ENCODE measurements around the gene POLN.

The POLN gene

DNA sequence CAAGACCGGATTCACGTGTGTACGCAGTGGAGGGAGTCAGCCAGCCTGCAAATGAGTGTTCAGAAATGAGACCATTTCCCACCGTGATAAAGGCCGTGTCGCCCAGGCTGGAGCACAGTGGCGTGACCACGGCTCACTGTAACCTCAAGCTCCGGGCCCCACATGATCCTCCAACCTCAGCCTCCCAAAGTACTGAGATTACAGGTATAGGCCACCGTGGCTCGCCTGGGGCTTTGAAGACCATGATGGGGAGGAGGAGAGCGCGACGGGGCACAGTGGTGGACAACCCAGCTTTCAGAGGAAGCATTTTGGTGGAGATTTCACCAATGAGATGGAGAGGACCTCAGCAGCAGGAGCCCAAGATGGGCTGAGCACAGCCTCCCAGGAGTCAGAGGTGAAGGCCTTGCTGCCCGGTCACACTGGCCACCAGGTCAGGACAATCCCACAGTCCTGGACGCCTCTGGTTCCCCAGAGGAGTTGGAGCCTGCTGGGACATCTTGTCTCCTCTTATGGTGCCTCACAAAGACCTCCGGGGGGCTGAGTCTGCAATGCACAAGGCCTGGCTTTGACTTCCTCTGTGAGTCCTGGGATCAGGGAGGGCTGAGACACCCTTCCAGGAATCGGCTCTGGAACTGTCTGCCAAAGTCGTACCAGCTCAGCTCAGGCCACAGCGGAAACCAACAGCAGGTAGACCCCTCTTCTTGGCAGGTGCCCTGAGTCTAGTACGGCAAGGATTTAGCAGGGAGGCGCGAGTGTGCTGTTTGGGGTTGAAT lies 42.4 kb upstream of the POLN start:
- no peak for DNase-seq (ENCODE audit: low read depth)
- H3K4me3 ChIP-seq (ENCODE audit: low read depth, low read length) = no peak overlapping the region
- TF ChIP-seq POLR2A (IDR thresholded peaks at IDR 0.05; ENCODE audit: extremely low read depth, insufficient read length) (no peak), MYC (IDR thresholded peaks at IDR 0.05; ENCODE audit: low read depth, low read length) (no peak)
- TF ChIP-seq, protein P1, sequence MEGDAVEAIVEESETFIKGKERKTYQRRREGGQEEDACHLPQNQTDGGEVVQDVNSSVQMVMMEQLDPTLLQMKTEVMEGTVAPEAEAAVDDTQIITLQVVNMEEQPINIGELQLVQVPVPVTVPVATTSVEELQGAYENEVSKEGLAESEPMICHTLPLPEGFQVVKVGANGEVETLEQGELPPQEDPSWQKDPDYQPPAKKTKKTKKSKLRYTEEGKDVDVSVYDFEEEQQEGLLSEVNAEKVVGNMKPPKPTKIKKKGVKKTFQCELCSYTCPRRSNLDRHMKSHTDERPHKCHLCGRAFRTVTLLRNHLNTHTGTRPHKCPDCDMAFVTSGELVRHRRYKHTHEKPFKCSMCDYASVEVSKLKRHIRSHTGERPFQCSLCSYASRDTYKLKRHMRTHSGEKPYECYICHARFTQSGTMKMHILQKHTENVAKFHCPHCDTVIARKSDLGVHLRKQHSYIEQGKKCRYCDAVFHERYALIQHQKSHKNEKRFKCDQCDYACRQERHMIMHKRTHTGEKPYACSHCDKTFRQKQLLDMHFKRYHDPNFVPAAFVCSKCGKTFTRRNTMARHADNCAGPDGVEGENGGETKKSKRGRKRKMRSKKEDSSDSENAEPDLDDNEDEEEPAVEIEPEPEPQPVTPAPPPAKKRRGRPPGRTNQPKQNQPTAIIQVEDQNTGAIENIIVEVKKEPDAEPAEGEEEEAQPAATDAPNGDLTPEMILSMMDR (IDR thresholded peaks at IDR 0.05; ENCODE audit: low read depth, low read length) = no peak
- TF ChIP-seq, protein P2, sequence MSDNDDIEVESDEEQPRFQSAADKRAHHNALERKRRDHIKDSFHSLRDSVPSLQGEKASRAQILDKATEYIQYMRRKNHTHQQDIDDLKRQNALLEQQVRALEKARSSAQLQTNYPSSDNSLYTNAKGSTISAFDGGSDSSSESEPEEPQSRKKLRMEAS (IDR thresholded peaks at IDR 0.05; ENCODE audit: low read depth, low read length) = no peak

DNA sequence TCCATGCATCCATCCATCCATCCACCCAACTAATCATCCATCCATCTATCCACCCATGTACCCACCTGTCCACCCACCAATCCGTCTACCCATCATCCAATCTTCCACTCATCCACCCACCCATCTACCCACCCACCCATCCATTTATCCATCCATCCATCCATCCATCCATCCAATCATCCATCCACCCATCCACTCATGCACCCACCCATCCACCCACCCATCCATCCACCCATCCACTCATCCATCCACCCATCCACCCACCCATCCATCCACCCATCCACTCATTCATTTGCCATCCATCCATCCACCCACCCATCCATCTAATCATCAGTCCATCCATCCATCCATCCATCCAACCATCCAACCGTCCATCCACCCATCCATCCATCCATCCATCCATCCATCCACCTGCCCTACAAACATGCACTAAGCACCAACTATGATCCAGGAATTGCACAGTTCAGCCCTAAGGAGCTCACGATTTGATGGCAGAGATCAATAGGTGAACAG lies 41.3 kb upstream of the POLN start:
- no peak overlapping the region for H3K4me3 ChIP-seq (ENCODE audit: low read depth, low read length)
- TF ChIP-seq POLR2A (IDR thresholded peaks at IDR 0.05; ENCODE audit: extremely low read depth, insufficient read length) (no peak), MYC (IDR thresholded peaks at IDR 0.05; ENCODE audit: low read depth, low read length) (no peak)
- TF ChIP-seq, protein P2 (IDR thresholded peaks at IDR 0.05; ENCODE audit: low read depth, low read length) = no peak
- TF ChIP-seq, protein P1 (IDR thresholded peaks at IDR 0.05; ENCODE audit: low read depth, low read length) = no peak
- DNase-seq (ENCODE audit: low read depth) = no peak

DNA sequence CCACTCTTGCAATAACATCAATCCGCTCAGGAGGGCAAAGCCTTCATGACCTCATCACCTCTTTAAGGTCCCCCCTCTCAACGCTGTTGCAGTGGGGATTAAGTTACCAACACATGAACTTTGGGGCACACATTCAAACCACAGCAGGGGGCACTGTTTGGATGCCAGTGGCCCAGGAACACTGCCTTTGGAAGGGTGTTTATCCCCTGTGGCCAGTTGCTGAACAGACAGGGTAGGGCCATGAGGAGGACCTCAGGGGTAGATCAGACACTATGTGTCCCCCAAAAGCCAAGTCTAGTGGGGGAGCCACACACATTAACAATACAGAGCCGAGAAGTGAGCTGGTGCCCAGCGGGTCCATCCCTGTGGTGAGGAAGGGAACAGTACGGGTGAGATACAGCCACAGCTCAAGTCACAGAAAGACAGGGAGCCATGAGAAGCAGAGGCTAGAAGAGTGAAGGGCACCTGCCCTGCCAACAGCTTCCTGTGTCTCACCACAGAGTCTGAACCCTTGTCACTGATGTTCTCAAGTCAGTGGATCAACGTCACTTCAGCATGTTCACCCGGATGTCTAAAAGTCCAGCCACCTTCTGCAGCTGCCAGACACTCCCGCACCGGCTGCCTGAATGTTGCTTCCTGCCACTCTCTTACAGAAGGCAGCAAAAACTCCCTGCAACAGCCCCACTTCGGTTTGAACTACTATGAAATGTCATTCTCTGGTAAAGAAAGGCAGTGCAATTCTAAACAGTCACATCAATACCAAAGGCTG lies 39.8 kb upstream of the POLN start:
- TF ChIP-seq MYC (IDR thresholded peaks at IDR 0.05; ENCODE audit: low read depth, low read length) (peak; percentile 26), POLR2A (IDR thresholded peaks at IDR 0.05; ENCODE audit: extremely low read depth, insufficient read length) (no peak)
- TF ChIP-seq, protein P2 (IDR thresholded peaks at IDR 0.05; ENCODE audit: low read depth, low read length) = peak; percentile 24
- TF ChIP-seq, protein P1 (IDR thresholded peaks at IDR 0.05; ENCODE audit: low read depth, low read length) = peak; percentile 64
- peak; percentile 84 for DNase-seq (ENCODE audit: low read depth)
- no peak overlapping the region for H3K4me3 ChIP-seq (ENCODE audit: low read depth, low read length)

DNA sequence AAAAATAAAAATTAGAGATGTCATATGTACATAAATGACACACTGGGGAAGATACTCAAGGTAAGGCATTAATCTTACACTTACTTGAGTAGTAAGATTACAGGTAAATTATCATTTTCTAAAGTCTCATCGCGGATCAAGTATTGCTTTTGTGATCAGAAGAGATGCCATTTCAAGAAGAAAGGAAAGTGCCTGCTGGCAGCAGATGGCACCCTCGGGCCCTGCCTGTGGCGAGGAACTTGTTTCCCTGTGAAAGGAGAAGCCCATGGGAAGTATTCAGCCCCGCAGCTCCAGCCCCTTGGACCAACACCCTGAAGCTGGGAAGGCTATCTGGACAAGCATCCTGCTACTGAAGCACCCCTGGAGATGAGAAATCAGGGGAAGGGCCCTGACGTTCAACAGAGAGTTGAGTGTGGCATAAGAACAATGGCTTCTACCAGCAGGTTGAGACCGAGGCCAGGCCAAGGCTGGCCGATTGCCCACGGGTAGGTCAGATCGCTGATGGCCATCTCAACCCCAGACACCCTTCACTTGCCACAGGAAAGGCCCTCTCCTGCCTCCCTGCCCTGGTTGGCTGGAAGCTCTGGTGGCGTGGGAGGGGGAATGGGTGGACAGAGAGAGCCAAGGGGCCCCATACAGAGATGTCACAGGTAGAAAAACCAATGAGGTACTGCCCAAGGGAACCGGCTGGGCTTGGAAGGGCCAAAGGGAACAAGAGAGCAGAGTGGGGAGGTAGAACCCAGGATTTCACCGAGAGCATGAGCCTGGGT lies 38.8 kb upstream of the POLN start:
- TF ChIP-seq, protein P1 (IDR thresholded peaks at IDR 0.05; ENCODE audit: low read depth, low read length) = no peak
- TF ChIP-seq POLR2A (IDR thresholded peaks at IDR 0.05; ENCODE audit: extremely low read depth, insufficient read length) (no peak), MYC (IDR thresholded peaks at IDR 0.05; ENCODE audit: low read depth, low read length) (no peak)
- TF ChIP-seq, protein P2 (IDR thresholded peaks at IDR 0.05; ENCODE audit: low read depth, low read length) = no peak
- DNase-seq (ENCODE audit: low read depth) = no peak
- no peak overlapping the region for H3K4me3 ChIP-seq (ENCODE audit: low read depth, low read length)

DNA sequence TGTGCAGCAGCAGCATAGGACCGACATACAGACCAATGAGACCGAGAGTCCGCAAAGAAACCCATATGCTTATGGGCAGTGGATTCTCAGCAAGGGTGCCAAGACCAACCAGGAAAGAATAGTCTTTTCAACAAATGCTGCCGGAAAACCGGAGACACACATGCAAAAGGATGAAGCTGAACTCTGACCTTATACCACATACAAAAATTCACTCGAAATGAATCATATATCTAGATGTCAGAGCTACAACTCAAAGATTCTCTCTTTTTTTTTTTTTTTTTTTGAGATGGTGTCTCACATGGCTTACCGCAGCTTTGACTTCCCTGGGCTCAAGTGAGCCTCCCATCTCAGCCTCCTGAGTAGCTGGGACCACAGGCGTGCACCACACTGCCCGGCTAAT lies 36.0 kb upstream of the POLN start:
- H3K4me3 ChIP-seq (ENCODE audit: low read depth, low read length) = no peak overlapping the region
- TF ChIP-seq POLR2A (IDR thresholded peaks at IDR 0.05; ENCODE audit: extremely low read depth, insufficient read length) (no peak), MYC (IDR thresholded peaks at IDR 0.05; ENCODE audit: low read depth, low read length) (no peak)
- TF ChIP-seq, protein P1 (IDR thresholded peaks at IDR 0.05; ENCODE audit: low read depth, low read length) = no peak
- TF ChIP-seq, protein P2 (IDR thresholded peaks at IDR 0.05; ENCODE audit: low read depth, low read length) = no peak
- no peak for DNase-seq (ENCODE audit: low read depth)
